Stomach (tissue), 9 donors: ENCODE data around the gene SRM. TPM values are rescaled to one million over a fixed set of nuclear protein-coding genes. Genes with fewer than 3 reads are reported as not detected.

ENCODE experiments used
- DNase-seq, 2 donors: peaks; one replicate each; pipeline versions ENCODE4 v3.0.0 to v3.0.0-alpha.2; 2013 to 2019
- H3K27ac ChIP-seq, 5 donors: fragments of 200-600 bp in 4 of 5; sonication (generic) in 4 of 5; one replicate each; pipeline ENCODE4 v1.5.1; 2013 to 2019; ENCODE audit warnings: mild to moderate bottlenecking in 1 of 5, moderate library complexity in 1 of 5
- H3K27me3 ChIP-seq, 3 donors: fragments of 200-600 bp; sonication (generic); one replicate each; pipeline ENCODE4 v1.5.1; 2017 to 2019; ENCODE audit warnings: mixed run types in 1 of 3
- H3K36me3 ChIP-seq, 4 donors: fragments of 200-600 bp; sonication (generic); 1 replicate in 3 of 4; 2 replicates in 1 of 4; pipeline ENCODE4 v1.5.1; 2016 to 2019
- H3K4me1 ChIP-seq, 4 donors: fragments of 200-600 bp; sonication (generic); one replicate each; pipeline ENCODE4 v1.5.1; 2016 to 2019
- H3K4me3 ChIP-seq, 4 donors: fragments of 200-600 bp; sonication (generic) in 3 of 4; one replicate each; pipeline ENCODE4 v1.5.1; 2016 to 2019; ENCODE audit warnings: mild to moderate bottlenecking in 1 of 4
- H3K9me3 ChIP-seq, 4 donors: fragments of 200-600 bp; sonication (generic); one replicate each; pipeline ENCODE4 v1.5.1; 2016 to 2019
- EP300 ChIP-seq: sonication (generic); formaldehyde crosslinking; IDR thresholded peaks from one replicate; pipeline ENCODE4 v1.6.1; 2017; ENCODE audit warnings: antibody characterized with exemption
- POLR2A ChIP-seq, 4 donors: fragments of 450-650 bp; IDR thresholded peaks; one replicate each; pipeline ENCODE4 v1.6.1; 2016; ENCODE audit warnings: antibody characterized with exemption in 4 of 4, control low read depth in 2 of 4, mild to moderate bottlenecking in 1 of 4, moderate library complexity in 1 of 4
- POLR2AphosphoS5 ChIP-seq, 3 donors: sonication (generic); formaldehyde crosslinking; IDR thresholded peaks; one replicate each; pipeline ENCODE4 v1.6.1; 2016; ENCODE audit warnings: antibody characterized with exemption in 3 of 3
- WGBS, 5 donors: extraction: QIAGEN DNeasy Blood & Tissue Kit in 3 of 5; methylation state at CpG; one replicate each; pipeline versions ENCODE4 v1.1.5 to v1.1.7; 2013 to 2018; 5-methylcytosine and 5-hydroxymethylcytosine counted together
- intact Hi-C: fragments of 100-400 bp; cut with DNase I; formaldehyde crosslinking; loops from one replicate; pipeline ENCODE4 v1.15.1; 2023; ENCODE audit warnings: low total_unique reads
- polyA plus RNA-seq, 3 donors: library from polyadenylated mRNA; stranded (reverse); fragments of 200-250 nt; gene quantifications; one replicate each; pipeline ENCODE4 v1.2.3, GENCODE V29; 2013
- total RNA-seq, 5 donors: library from RNA; depleted of rRNA; stranded (reverse); fragments of >200 nt; gene quantifications; one replicate each; pipeline versions ENCODE4 v1.1.0 to v1.2.3, GENCODE V29; 2014 to 2016
- TF ChIP-seq, protein P1 (sequence below), 7 experiments: fragments of 450-650 bp in 4 of 7; fragments of 200-600 bp in 3 of 7; sonication (generic) in 3 of 7; IDR thresholded peaks; one replicate each; pipeline ENCODE4 v1.5.1; 2016 to 2019; ENCODE audit warnings: antibody characterized with exemption in 7 of 7, control low read depth in 2 of 7, mild to moderate bottlenecking in 1 of 7
- donor health status: healthy with polysubstance abuse.
- donor health status: Bipolar disorder and iron deficiency.
- donor health status: healthy.

Gene SRM
- total and polyA plus RNA-seq, 8 donors, result 9.0 to 149 (median 85.1) TPM

DNA sequence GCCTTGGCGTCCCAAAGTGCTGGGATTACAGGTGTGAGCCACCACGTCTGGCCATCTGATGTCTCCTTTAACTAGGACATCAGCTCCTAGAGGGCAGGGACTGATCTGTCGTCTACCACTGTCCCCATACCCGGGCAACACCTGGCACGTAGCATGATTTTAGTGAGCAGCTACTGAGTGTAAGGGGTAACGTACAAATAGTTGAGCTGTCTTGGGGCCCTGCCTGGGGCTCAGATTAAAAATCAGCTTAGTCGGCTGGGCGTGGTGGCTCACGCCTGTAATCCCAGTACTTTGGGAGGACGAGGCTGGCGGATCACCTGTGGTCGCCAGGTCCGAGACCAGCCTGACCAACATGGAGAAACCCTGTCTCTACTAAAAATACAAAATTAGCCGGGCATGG, 1.8 kb downstream of the SRM start:
- H3K36me3 ChIP-seq, result peaks cover 19 to 48% (median 44%) of the 10 kb centered on the region in 4 donors
- WGBS, 5 donors, result 92 to 96% (median 95%) methylated on average over 13 to 14 of the region's 14 CpGs
- DNase-seq, result no peak
- intact Hi-C loops, result no loop called here
- peaks cover 0 to 8% (median 0%) of the 10 kb centered on the region in 3 donors for H3K27me3 ChIP-seq
- no peak overlapping the region for H3K27ac ChIP-seq
- H3K4me3 ChIP-seq, result no peak overlapping the region
- TF ChIP-seq, protein P1, sequence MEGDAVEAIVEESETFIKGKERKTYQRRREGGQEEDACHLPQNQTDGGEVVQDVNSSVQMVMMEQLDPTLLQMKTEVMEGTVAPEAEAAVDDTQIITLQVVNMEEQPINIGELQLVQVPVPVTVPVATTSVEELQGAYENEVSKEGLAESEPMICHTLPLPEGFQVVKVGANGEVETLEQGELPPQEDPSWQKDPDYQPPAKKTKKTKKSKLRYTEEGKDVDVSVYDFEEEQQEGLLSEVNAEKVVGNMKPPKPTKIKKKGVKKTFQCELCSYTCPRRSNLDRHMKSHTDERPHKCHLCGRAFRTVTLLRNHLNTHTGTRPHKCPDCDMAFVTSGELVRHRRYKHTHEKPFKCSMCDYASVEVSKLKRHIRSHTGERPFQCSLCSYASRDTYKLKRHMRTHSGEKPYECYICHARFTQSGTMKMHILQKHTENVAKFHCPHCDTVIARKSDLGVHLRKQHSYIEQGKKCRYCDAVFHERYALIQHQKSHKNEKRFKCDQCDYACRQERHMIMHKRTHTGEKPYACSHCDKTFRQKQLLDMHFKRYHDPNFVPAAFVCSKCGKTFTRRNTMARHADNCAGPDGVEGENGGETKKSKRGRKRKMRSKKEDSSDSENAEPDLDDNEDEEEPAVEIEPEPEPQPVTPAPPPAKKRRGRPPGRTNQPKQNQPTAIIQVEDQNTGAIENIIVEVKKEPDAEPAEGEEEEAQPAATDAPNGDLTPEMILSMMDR (IDR thresholded peaks at IDR 0.05), result no peak
- no peak for TF ChIP-seq POLR2AphosphoS5 (IDR thresholded peaks at IDR 0.05)
- TF ChIP-seq EP300, result no peak
- TF ChIP-seq POLR2A (IDR thresholded peaks at IDR 0.05), result no peak
- H3K9me3 ChIP-seq, result no peaks in the 10 kb centered on the region
- H3K4me1 ChIP-seq, result peaks cover 11 to 36% (median 28%) of the 10 kb centered on the region in 4 donors

DNA sequence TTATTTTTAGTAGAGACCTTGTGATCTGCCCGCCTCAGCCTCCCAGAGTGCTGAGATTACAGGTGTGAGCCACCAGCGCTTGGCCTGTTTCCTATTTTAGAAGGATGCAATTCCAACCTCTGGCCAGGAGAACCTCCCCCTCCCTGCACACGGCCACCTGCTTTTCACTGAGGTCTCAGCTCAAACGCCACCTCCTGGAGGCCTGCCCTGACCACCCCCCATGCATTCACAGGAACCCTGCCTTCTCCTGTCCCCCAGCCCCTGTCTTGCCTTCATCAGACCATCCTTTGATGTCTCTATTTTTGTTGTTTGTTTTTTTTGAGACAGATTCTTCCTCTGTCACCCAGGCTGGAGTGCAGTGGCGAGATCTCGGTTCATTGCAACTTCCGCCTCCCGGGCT, 2.3 kb downstream of the SRM start:
- H3K4me1 ChIP-seq, result peaks cover 11 to 41% (median 31%) of the 10 kb centered on the region in 4 donors
- H3K27ac ChIP-seq, result no peak overlapping the region
- TF ChIP-seq POLR2AphosphoS5 (IDR thresholded peaks at IDR 0.05) (no peak), EP300 (no peak), POLR2A (IDR thresholded peaks at IDR 0.05) (no peak)
- TF ChIP-seq, protein P1 (IDR thresholded peaks at IDR 0.05), result no peak
- no peaks in the 10 kb centered on the region for H3K9me3 ChIP-seq
- peaks cover 19 to 44% (median 42%) of the 10 kb centered on the region in 4 donors for H3K36me3 ChIP-seq
- no peak for DNase-seq
- intact Hi-C loops, result no loop called here
- peaks cover 0 to 11% (median 0%) of the 10 kb centered on the region in 3 donors for H3K27me3 ChIP-seq
- WGBS, 5 donors, result 85 to 94% (median 89%) methylated on average over 8 of the region's 8 CpGs
- no peak overlapping the region for H3K4me3 ChIP-seq

DNA sequence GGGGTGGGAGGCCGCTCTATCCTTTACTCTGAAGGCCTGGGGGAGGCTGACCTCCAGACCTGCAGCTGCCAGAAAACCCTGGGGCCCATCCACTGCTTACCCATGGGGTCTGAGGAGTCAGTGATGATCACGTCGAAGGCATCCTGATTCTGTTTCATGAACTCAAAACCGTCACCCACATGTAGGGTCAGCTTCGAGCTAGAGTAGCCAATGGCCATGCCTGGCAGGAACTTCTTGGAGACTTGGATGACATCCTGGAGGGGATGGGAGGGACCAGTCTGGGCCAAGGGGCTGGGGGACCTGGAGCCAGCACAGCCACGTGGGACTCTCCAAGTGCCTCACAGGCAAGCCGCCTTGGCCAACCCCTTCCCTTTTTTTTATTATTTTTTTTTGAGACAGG, 3.3 kb downstream of the SRM start:
- no peak overlapping the region for H3K4me3 ChIP-seq
- H3K27me3 ChIP-seq, result peaks cover 0 to 11% (median 0%) of the 10 kb centered on the region in 3 donors
- DNase-seq, result no peak
- intact Hi-C loops, result no loop called here
- no peaks in the 10 kb centered on the region for H3K9me3 ChIP-seq
- no peak overlapping the region for H3K27ac ChIP-seq
- 82 to 93% (median 89%) methylated on average over 7 of the region's 7 CpGs for WGBS, 5 donors
- peaks cover 19 to 44% (median 42%) of the 10 kb centered on the region in 4 donors for H3K36me3 ChIP-seq
- TF ChIP-seq POLR2AphosphoS5 (IDR thresholded peaks at IDR 0.05), result no peak
- TF ChIP-seq EP300, result no peak
- TF ChIP-seq, protein P1 (IDR thresholded peaks at IDR 0.05), result no peak
- no peak for TF ChIP-seq POLR2A (IDR thresholded peaks at IDR 0.05)
- H3K4me1 ChIP-seq, result peaks cover 10 to 36% (median 30%) of the 10 kb centered on the region in 4 donors

DNA sequence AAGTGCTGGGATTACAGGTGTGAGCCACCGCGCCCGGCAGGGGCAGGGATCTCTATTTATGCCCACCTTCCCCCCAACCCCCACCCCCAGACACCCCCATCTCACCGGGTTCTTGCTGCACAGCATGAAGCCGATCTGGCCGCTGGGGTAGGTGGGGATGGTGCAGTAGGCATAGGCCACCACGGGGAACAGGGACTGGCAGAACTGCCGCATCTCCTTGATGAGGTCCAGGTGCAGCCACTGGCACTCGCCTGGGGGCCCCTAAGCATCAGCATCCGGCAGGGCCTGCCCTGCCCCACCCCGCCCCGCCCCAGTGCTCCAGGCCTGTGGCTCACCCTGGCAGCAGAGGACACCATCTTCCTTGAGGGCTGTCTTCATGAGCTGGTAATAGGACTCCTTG, 4.1 kb downstream of the SRM start:
- intact Hi-C loops, result no loop called here
- Histone ChIP-seq H3K9me3 (no peaks in the 10 kb centered on the region), H3K27ac (no peak overlapping the region), H3K4me3 (no peak overlapping the region), H3K27me3 (peaks cover 0 to 11% (median 0%) of the 10 kb centered on the region in 3 donors), H3K4me1 (peaks cover 1 to 27% (median 22%) of the 10 kb centered on the region in 4 donors), H3K36me3 (peaks cover 19 to 44% (median 42%) of the 10 kb centered on the region in 4 donors)
- TF ChIP-seq POLR2A (IDR thresholded peaks at IDR 0.05) (no peak), POLR2AphosphoS5 (IDR thresholded peaks at IDR 0.05) (no peak), EP300 (no peak)
- TF ChIP-seq, protein P1 (IDR thresholded peaks at IDR 0.05), result no peak
- DNase-seq, result no peak
- 83 to 91% (median 90%) methylated on average over 2 to 12 of the region's 12 CpGs for WGBS, 5 donors
